Stomach (tissue), 9 donors: Measurements from ENCODE around the gene MYBPC3. TPM values are rescaled to one million over a fixed set of nuclear protein-coding genes. Genes with fewer than 3 reads are reported as not detected.

Experiments
- DNase-seq, 2 donors: peaks; one replicate each; pipeline versions ENCODE4 v3.0.0 to v3.0.0-alpha.2; 2013 to 2019
- H3K27ac ChIP-seq, 5 donors: fragments of 200-600 bp in 4 of 5; sonication (generic) in 4 of 5; one replicate each; pipeline ENCODE4 v1.5.1; 2013 to 2019; ENCODE audit warnings: mild to moderate bottlenecking in 1 of 5, moderate library complexity in 1 of 5
- H3K27me3 ChIP-seq, 3 donors: fragments of 200-600 bp; sonication (generic); one replicate each; pipeline ENCODE4 v1.5.1; 2017 to 2019; ENCODE audit warnings: mixed run types in 1 of 3
- H3K36me3 ChIP-seq, 4 donors: fragments of 200-600 bp; sonication (generic); 1 replicate in 3 of 4; 2 replicates in 1 of 4; pipeline ENCODE4 v1.5.1; 2016 to 2019
- H3K4me1 ChIP-seq, 4 donors: fragments of 200-600 bp; sonication (generic); one replicate each; pipeline ENCODE4 v1.5.1; 2016 to 2019
- H3K4me3 ChIP-seq, 4 donors: fragments of 200-600 bp; sonication (generic) in 3 of 4; one replicate each; pipeline ENCODE4 v1.5.1; 2016 to 2019; ENCODE audit warnings: mild to moderate bottlenecking in 1 of 4
- H3K9me3 ChIP-seq, 4 donors: fragments of 200-600 bp; sonication (generic); one replicate each; pipeline ENCODE4 v1.5.1; 2016 to 2019
- CTCF ChIP-seq, 7 experiments: fragments of 450-650 bp in 4 of 7; fragments of 200-600 bp in 3 of 7; sonication (generic) in 3 of 7; IDR thresholded peaks; one replicate each; pipeline ENCODE4 v1.5.1; 2016 to 2019; ENCODE audit warnings: antibody characterized with exemption in 7 of 7, control low read depth in 2 of 7, mild to moderate bottlenecking in 1 of 7
- EP300 ChIP-seq: sonication (generic); formaldehyde crosslinking; IDR thresholded peaks from one replicate; pipeline ENCODE4 v1.6.1; 2017; ENCODE audit warnings: antibody characterized with exemption
- POLR2A ChIP-seq, 4 donors: fragments of 450-650 bp; IDR thresholded peaks; one replicate each; pipeline ENCODE4 v1.6.1; 2016; ENCODE audit warnings: antibody characterized with exemption in 4 of 4, control low read depth in 2 of 4, mild to moderate bottlenecking in 1 of 4, moderate library complexity in 1 of 4
- POLR2AphosphoS5 ChIP-seq, 3 donors: sonication (generic); formaldehyde crosslinking; IDR thresholded peaks; one replicate each; pipeline ENCODE4 v1.6.1; 2016; ENCODE audit warnings: antibody characterized with exemption in 3 of 3
- WGBS, 5 donors: extraction: QIAGEN DNeasy Blood & Tissue Kit in 3 of 5; methylation state at CpG; one replicate each; pipeline versions ENCODE4 v1.1.5 to v1.1.7; 2013 to 2018; 5-methylcytosine and 5-hydroxymethylcytosine counted together
- intact Hi-C: fragments of 100-400 bp; cut with DNase I; formaldehyde crosslinking; loops from one replicate; pipeline ENCODE4 v1.15.1; 2023; ENCODE audit warnings: low total_unique reads
- polyA plus RNA-seq, 3 donors: library from polyadenylated mRNA; stranded (reverse); fragments of 200-250 nt; gene quantifications; one replicate each; pipeline ENCODE4 v1.2.3, GENCODE V29; 2013
- total RNA-seq, 5 donors: library from RNA; depleted of rRNA; stranded (reverse); fragments of >200 nt; gene quantifications; one replicate each; pipeline versions ENCODE4 v1.1.0 to v1.2.3, GENCODE V29; 2014 to 2016
- donor health status: healthy with polysubstance abuse.
- donor health status: Bipolar disorder and iron deficiency.
- donor health status: healthy.

MYBPC3 gene
- total and polyA plus RNA-seq, 8 donors, result 0.72 to 15.6 (median 1.5) TPM; not detected in 2

- Histone ChIP-seq H3K36me3 (peaks cover 0 to 15% (median 0%) of the 10 kb centered on the region in 4 donors), H3K27ac (peak overlapping the region in 3 of 5 donors; percentile 51 to 87 (median 85)), H3K9me3 (no peaks in the 10 kb centered on the region), H3K4me1 (peaks cover 0 to 16% (median 0%) of the 10 kb centered on the region in 4 donors), H3K27me3 (no peaks in the 10 kb centered on the region), H3K4me3 (peak overlapping the region in 3 of 4 donors; percentile 36 to 41 (median 37))
- 72 to 80% (median 75%) methylated on average over 8 of the region's 8 CpGs for WGBS, 5 donors
- intact Hi-C loops, result loop anchor here (10.0 kb wide), 1 partner anchor 69 kb away; the partner anchor contains the start of gene RAPSN
- no peak for TF ChIP-seq EP300
- no peak for TF ChIP-seq POLR2A (IDR thresholded peaks at IDR 0.05)
- TF ChIP-seq CTCF (IDR thresholded peaks at IDR 0.05), result no peak
- no peak for TF ChIP-seq POLR2AphosphoS5 (IDR thresholded peaks at IDR 0.05)
- no peak for DNase-seq
These were observed 23.6 kb upstream of the MYBPC3 start for GRCh38 chr11:47376107-47376524.

- intact Hi-C loops, result loop anchor here (10.0 kb wide), 1 partner anchor 69 kb away; the partner anchor contains the start of gene RAPSN
- no peak for DNase-seq
- Histone ChIP-seq H3K27ac (peak overlapping the region in 1 of 5 donors; percentile 87), H3K9me3 (no peaks in the 10 kb centered on the region), H3K36me3 (peaks cover 0 to 15% (median 0%) of the 10 kb centered on the region in 4 donors), H3K4me1 (peaks cover 0 to 16% (median 0%) of the 10 kb centered on the region in 4 donors), H3K4me3 (peak overlapping the region in 2 of 4 donors; percentile 37 to 41), H3K27me3 (no peaks in the 10 kb centered on the region)
- TF ChIP-seq POLR2A (IDR thresholded peaks at IDR 0.05), result no peak
- no peak for TF ChIP-seq POLR2AphosphoS5 (IDR thresholded peaks at IDR 0.05)
- no peak for TF ChIP-seq CTCF (IDR thresholded peaks at IDR 0.05)
- no peak for TF ChIP-seq EP300
- WGBS, 5 donors, result 78 to 91% (median 88%) methylated on average over 13 of the region's 13 CpGs
These were observed 23.1 kb upstream of the MYBPC3 start for GRCh38 chr11:47375546-47376085.

GRCh38 chr11:47375020-47375419 lies 22.5 kb upstream of the MYBPC3 start:
- TF ChIP-seq EP300 (no peak), POLR2AphosphoS5 (IDR thresholded peaks at IDR 0.05) (no peak), CTCF (IDR thresholded peaks at IDR 0.05) (no peak), POLR2A (IDR thresholded peaks at IDR 0.05) (no peak)
- DNase-seq, result no peak

GRCh38 chr11:47374720-47375019 lies 22.2 kb upstream of the MYBPC3 start:
- no peaks in the 10 kb centered on the region for H3K9me3 ChIP-seq
- peak overlapping the region in 2 of 4 donors; percentile 37 to 41 for H3K4me3 ChIP-seq
- H3K4me1 ChIP-seq, result peaks cover 0 to 16% (median 0%) of the 10 kb centered on the region in 4 donors
- no peak for DNase-seq
- intact Hi-C loops, result loop anchor here (10.0 kb wide), 1 partner anchor 70 kb away; the partner anchor contains the start of gene RAPSN
- H3K27ac ChIP-seq, result peak overlapping the region in 3 of 5 donors; percentile 15 to 87 (median 39)
- H3K36me3 ChIP-seq, result peaks cover 0 to 15% (median 0%) of the 10 kb centered on the region in 4 donors
- no peaks in the 10 kb centered on the region for H3K27me3 ChIP-seq
- no peak for TF ChIP-seq POLR2A (IDR thresholded peaks at IDR 0.05)
- TF ChIP-seq EP300, result no peak
- WGBS, 5 donors, result 60 to 95% (median 81%) methylated on average over 2 to 5 of the region's 5 CpGs

More at GRCh38 chr11:47375020-47375419, 22.5 kb upstream of the MYBPC3 start:
- H3K27me3 ChIP-seq, result no peaks in the 10 kb centered on the region
- peak overlapping the region in 2 of 4 donors; percentile 37 to 41 for H3K4me3 ChIP-seq
- intact Hi-C loops, result loop anchor here (10.0 kb wide), 1 partner anchor 70 kb away; the partner anchor contains the start of gene RAPSN
- peaks cover 0 to 15% (median 0%) of the 10 kb centered on the region in 4 donors for H3K36me3 ChIP-seq
- 78 to 87% (median 82%) methylated on average over 8 of the region's 8 CpGs for WGBS, 5 donors
- peak overlapping the region in 2 of 5 donors; percentile 15 to 87 for H3K27ac ChIP-seq
- no peaks in the 10 kb centered on the region for H3K9me3 ChIP-seq
- H3K4me1 ChIP-seq, result peaks cover 0 to 16% (median 0%) of the 10 kb centered on the region in 4 donors
